ENCODE measurements around the gene DNAJC15.

Gene DNAJC15

GRCh38 chr13:43158516-43158915 is 135.1 kb downstream of the DNAJC15 start:
- Histone ChIP-seq H3K4me3 (ENCODE audit: low read length) (no peak overlapping the region), H3K27me3 (ENCODE audit: control insufficient read depth, insufficient read depth, low read length) (no peaks in the 10 kb centered on the region), H3K36me3 (ENCODE audit: control insufficient read depth, insufficient read depth, low read length) (no peaks in the 10 kb centered on the region), H3K27ac (ENCODE audit: low read depth, low read length) (no peak overlapping the region), H3K4me1 (ENCODE audit: control insufficient read depth, insufficient read depth, low read length) (no peaks in the 10 kb centered on the region), H3K9ac (ENCODE audit: low read length) (no peak overlapping the region)

- H3K9ac ChIP-seq (ENCODE audit: low read length) = no peak overlapping the region
Observed at GRCh38 chr13:43159026-43159461, 135.7 kb downstream of the DNAJC15 start.

More at GRCh38 chr13:43159026-43159461, 135.7 kb downstream of the DNAJC15 start:
- Histone ChIP-seq H3K4me1 (ENCODE audit: control insufficient read depth, insufficient read depth, low read length) (no peaks in the 10 kb centered on the region), H3K36me3 (ENCODE audit: control insufficient read depth, insufficient read depth, low read length) (no peaks in the 10 kb centered on the region), H3K27me3 (ENCODE audit: control insufficient read depth, insufficient read depth, low read length) (no peaks in the 10 kb centered on the region), H3K27ac (ENCODE audit: low read depth, low read length) (no peak overlapping the region), H3K4me3 (ENCODE audit: low read length) (no peak overlapping the region)

Measured in rectal smooth muscle tissue (tissue), 1 donor.